ENCODE results near the gene ASIC2. TPM values are rescaled to one million over a fixed set of nuclear protein-coding genes. Genes with fewer than 3 reads are reported as not detected.

Gene ASIC2
- total and polyA plus RNA-seq, 2 donors from 2014 or later: 0.60 to 2.9 TPM

- Histone ChIP-seq H3K27ac (ENCODE audit: low read depth in 2 of 2, low read length in 2 of 2) (no peak overlapping the region), H3K4me3 (ENCODE audit: low read length in 3 of 3) (no peak overlapping the region), H3K4me1 (ENCODE audit: control insufficient read depth in 2 of 3, insufficient read depth in 2 of 3, low read depth in 1 of 3, low read length in 3 of 3) (peaks cover 0 to 5% (median 0%) of the 10 kb centered on the region in 3 donors), H3K36me3 (ENCODE audit: control insufficient read depth in 2 of 3, insufficient read depth in 3 of 3, low read length in 3 of 3) (no peaks in the 10 kb centered on the region), H3K9ac (ENCODE audit: low read length in 3 of 3) (no peak overlapping the region), H3K27me3 (ENCODE audit: control insufficient read depth, insufficient read depth, low read length) (no peaks in the 10 kb centered on the region), H3K9me3 (ENCODE audit: control insufficient read depth in 2 of 3, insufficient read depth in 1 of 3, low read length in 3 of 3) (no peaks in the 10 kb centered on the region)
- DNase-seq (peak in 4 of 5 donors; percentile 41 to 83 (median 65)), FAIRE-seq (peak; percentile 45)
- no peak for TF ChIP-seq CTCF (IDR thresholded peaks at IDR 0.05; ENCODE audit: borderline replicate concordance, extremely low read depth, insufficient read depth)
- intact Hi-C loops (cut with DNase I): no loop called here
Observed at GRCh38 chr17:33169580-33170285, 123.4 kb downstream of the ASIC2 start.

GRCh38 chr17:33167736-33168135 is 125.4 kb downstream of the ASIC2 start:
- DNase-seq (no peak), FAIRE-seq (no peak)
- no peak for TF ChIP-seq CTCF (IDR thresholded peaks at IDR 0.05; ENCODE audit: borderline replicate concordance, extremely low read depth, insufficient read depth)
- Histone ChIP-seq H3K9ac (ENCODE audit: low read length in 3 of 3) (no peak overlapping the region), H3K4me3 (ENCODE audit: low read length in 3 of 3) (no peak overlapping the region), H3K9me3 (ENCODE audit: control insufficient read depth in 2 of 3, insufficient read depth in 1 of 3, low read length in 3 of 3) (no peaks in the 10 kb centered on the region), H3K27ac (ENCODE audit: low read depth in 2 of 2, low read length in 2 of 2) (no peak overlapping the region), H3K27me3 (ENCODE audit: control insufficient read depth, insufficient read depth, low read length) (no peaks in the 10 kb centered on the region), H3K4me1 (ENCODE audit: control insufficient read depth in 2 of 3, insufficient read depth in 2 of 3, low read depth in 1 of 3, low read length in 3 of 3) (peaks cover 0 to 13% (median 0%) of the 10 kb centered on the region in 3 donors), H3K36me3 (ENCODE audit: control insufficient read depth in 2 of 3, insufficient read depth in 3 of 3, low read length in 3 of 3) (no peaks in the 10 kb centered on the region)
- intact Hi-C loops (cut with DNase I): no loop called here

GRCh38 chr17:33166472-33166871 is 126.6 kb downstream of the ASIC2 start:
- Histone ChIP-seq H3K4me3 (ENCODE audit: low read length in 3 of 3) (no peak overlapping the region), H3K27ac (ENCODE audit: low read depth in 2 of 2, low read length in 2 of 2) (no peak overlapping the region), H3K4me1 (ENCODE audit: control insufficient read depth in 2 of 3, insufficient read depth in 2 of 3, low read depth in 1 of 3, low read length in 3 of 3) (peaks cover 0 to 13% (median 0%) of the 10 kb centered on the region in 3 donors), H3K36me3 (ENCODE audit: control insufficient read depth in 2 of 3, insufficient read depth in 3 of 3, low read length in 3 of 3) (no peaks in the 10 kb centered on the region), H3K9ac (ENCODE audit: low read length in 3 of 3) (no peak overlapping the region), H3K27me3 (ENCODE audit: control insufficient read depth, insufficient read depth, low read length) (no peaks in the 10 kb centered on the region), H3K9me3 (ENCODE audit: control insufficient read depth in 2 of 3, insufficient read depth in 1 of 3, low read length in 3 of 3) (no peaks in the 10 kb centered on the region)
- intact Hi-C loops (cut with DNase I): no loop called here
- no peak for FAIRE-seq
- DNase-seq: no peak
- TF ChIP-seq CTCF (IDR thresholded peaks at IDR 0.05; ENCODE audit: borderline replicate concordance, extremely low read depth, insufficient read depth): no peak

Measured in kidney (tissue), 14 donors.